ENCODE data around the gene NALCN.

Gene NALCN

DNA sequence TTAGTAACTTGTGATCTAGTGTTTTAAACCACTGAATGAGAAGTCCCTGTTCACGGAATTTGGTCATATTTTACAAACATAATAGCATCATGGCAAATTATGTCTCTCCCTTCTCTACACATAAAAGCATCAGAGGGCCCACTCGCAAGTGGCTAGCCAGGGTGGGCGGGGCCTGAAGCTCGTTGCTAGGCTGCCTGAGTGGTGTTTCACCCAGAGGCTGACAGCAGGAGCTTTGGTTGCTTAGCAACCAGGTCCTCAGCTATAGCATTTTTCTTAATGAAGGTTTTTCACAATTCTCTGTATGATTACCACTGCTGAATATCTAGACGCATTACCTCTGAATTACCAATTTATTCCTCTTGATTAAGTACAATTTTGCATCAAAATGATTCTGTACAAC, 126.5 kb downstream of the NALCN start:
- DNase-seq (ENCODE audit: low spot score), result no peak

DNA sequence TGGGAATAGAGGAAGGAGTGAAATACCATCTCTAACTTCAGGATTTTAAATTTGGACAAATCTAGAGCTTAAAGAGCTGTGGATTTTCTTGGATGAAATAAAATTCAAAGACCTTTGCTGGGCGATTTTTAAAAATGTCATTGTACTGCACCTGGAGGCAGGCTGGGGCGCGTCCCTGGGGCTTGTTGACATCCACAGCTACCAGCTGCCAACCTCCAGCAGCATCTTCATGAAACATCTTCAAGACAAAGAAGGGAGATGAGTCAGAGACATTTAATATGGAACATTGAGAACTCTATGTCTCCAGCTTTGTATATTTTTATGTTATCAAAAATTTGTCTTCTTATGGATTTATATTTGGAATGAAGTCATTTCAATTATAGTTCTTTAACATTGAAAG, 132.5 kb downstream of the NALCN start:
- no peak for DNase-seq (ENCODE audit: low spot score)

DNA sequence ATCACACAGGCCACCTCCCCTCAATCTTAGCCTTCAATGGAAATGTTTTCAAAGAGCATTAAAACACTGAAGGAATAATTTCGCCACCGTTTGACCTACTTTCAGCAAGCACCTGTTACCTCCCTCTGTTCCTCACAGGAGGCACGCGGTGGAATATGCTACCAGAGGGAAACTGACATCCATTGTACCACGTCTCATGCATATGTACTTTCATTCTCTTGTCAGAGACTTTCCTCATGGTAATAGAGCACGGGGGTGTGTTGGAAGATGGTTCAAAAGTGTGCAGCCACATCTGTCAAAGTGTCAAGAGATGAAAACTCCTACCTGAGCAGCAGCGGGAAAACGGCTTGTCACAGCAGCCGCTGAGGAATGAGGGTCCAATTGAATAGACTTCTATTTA, 143.4 kb downstream of the NALCN start:
- DNase-seq (ENCODE audit: low spot score), result no peak

DNA sequence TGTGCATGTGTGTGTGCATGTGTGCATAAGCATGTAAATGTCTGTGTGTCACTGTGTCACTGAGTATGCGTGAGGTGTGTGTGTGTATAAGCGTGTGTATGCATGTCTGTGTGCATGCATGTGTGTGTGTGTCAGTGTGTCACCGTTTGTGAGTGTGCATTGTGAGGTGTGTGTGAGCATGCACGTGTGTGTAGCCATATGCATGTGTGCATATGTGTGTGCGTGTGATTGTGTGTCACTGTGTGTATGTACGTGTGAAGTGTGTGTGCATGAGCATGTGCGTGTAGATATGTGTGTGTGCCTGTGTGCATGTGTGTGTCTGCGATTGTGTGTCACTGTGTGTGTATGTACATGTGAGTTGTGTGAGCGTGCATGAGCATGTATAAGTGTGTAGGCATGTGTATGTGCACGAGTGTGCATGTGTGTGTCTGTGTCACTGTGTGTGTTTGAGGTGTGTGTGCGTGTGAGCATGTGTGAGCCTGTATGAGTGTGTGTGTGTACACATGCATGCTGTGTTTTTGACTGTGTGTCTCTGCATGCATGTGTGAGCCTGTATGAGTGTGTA, 144.5 kb downstream of the NALCN start:
- no peak for DNase-seq (ENCODE audit: low spot score)

DNA sequence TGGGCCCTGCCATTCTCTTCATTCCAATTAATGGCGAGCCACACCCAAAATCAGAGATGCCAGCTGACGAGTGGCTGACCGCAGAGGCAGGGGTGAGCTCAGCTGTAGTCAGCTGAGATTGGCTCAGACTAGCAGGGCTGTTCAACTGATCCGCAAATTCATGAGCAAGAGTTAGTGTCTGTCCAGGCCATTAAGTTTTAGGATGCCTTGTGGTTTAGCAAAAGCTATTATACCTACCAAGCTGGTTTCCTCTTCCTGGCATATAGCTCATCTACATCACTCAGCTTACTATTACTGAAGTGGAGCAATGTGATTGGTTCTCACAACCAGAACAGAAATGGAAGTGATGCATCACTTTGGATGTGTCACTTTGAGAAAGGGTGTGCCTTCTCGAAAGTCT, 148.7 kb downstream of the NALCN start:
- DNase-seq (ENCODE audit: low spot score), result no peak

DNA sequence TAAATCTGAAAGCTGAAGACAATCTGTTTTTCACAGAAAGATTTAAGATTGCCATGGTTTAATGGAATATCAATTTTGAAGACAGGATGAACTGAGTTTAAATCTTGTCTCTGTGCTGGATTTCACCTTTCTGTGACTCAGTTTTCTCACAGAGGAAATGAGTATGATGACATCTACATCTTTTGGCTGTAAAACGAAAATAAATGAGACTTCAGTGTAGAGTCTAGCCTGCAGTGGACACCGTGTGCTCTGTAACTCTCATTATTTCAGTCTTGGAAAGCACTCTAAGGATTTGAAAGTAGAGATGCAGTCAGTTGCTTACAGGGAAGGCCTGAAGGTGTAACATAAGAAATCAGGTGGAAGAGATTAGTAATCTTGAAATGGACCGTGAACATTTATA, 150.4 kb downstream of the NALCN start:
- no peak for DNase-seq (ENCODE audit: low spot score)

DNA sequence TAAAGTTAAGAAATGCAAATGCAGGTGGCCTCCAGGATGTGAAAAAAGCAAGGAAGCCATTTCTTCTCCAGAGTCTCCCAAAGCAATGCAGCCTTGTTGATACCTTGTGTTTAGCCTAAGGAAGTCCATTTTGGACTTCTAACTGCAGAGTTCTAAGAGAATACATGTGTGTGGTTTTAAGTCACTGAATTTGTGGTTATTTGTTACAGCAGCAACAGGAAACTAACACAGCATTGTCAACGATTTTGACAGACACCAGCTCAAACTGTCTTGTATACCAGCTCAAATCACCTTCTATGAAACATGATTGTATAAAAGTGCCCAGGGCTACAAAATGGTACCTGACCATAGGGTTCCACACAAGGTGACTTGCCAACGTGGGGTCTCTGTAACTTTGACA, 151.4 kb downstream of the NALCN start:
- no peak for DNase-seq (ENCODE audit: low spot score)

DNA sequence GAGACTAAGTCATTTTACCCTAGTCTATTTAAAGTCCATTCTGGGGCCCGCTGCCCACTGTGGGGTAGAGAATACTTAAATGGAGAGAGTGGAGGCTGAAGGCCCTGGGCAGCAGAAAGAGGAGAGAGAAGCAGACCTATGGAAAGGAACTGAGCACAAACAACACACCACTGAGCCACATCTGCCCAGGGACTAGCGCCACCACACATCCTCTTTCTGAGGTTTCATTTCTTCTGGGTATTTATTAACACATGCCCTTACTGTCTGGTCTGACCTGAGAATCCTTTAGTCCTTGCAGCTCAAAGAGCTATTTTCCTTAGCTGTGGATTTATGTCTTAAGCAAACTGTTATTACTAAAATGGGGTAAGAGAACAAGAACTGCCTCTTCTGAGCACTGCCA, 154.0 kb downstream of the NALCN start:
- no peak for DNase-seq (ENCODE audit: low spot score)

DNA sequence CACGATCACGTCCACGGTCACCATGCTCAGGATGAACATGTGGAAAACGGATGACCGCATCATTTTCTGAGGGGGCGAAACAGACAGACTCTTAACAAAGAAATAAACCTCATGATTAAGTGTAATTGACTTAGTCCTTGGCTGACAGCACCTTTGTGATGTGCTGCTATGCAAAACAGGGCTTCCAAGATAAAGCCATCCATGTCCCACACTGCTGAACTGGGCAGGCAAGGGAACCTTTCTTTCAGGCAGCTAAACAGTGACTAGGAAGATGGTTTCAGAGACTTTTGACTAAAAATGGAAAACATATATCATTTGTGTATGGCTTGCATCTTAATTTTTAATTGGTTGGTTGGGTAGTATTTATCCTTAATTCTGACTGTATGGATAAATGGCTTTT, 157.8 kb downstream of the NALCN start:
- no peak for DNase-seq (ENCODE audit: low spot score)

DNA sequence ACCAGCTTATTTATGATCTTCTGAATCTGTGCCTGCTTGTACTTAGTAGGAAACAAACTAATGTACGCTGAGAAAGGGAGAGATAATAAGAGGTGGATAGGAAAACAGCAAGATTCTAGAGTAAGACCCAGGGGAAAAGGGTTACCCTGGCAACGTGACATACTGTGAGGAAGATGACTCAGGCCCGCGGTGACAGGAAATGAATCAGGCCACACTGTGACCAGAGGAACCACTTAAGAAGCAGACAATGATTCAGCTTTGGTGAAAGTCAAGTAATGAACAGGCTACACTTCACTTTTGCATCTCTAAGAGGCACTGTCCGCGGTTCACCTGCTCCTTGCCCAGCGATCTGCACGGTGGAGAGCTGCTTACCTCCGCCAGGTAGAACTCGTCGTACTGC, 158.2 kb downstream of the NALCN start:
- peak; percentile 10 for DNase-seq (ENCODE audit: low spot score)

DNA sequence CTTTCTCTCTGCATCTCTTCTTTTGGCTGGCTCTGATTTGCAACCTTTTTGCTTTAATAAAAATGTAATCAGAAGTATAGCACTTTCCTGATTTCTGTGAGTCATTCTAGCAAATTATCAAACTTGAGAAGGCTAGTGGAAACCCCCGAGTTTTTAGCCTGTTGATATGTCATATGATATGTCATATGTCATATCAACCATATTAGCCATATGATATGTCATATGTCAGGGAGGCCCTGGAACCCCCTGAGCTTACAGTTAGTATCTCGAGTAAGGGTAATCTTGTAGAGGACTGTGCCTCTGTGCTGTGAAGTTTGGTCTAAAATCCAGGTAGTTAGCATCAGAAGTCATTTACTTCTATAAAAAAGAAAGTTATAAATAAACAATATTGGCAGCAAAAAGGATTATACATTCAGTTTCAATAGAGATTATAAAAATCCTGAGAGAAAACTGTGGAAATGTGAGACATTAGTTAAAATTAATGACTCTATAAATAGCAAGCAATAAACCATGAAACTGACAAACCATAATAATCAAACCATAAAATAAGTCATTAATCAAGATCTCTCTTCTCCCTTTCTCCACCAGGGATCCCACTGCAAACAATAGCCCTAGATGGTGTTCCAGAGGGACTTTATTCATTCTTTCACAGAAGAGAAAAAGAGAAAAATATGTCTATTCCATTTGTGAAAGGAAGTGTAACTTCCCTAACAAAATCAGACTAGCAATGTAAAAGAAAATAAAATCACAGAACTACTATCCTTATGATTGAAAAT, 167.4 kb downstream of the NALCN start:
- DNase-seq (ENCODE audit: low spot score), result no peak

DNA sequence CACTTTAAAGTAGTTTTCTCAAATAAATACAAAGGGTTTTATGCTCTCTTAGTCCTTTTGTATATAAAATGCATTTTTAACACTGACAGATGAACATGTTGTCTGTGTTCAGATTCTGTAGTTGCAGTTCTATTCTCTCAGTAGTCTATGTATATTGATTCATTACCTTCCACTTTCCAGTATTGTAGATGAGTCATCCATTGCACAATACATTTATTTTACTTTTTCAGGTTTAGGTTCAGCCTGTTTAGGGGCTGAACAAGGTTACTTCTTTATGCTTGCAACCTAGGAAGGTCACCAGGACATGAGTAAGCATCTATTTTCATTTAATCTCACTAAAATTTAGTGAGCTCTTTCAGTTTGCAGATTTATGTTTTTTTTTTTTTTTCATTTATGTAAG, 173.6 kb downstream of the NALCN start:
- no peak for DNase-seq (ENCODE audit: low spot score)

DNA sequence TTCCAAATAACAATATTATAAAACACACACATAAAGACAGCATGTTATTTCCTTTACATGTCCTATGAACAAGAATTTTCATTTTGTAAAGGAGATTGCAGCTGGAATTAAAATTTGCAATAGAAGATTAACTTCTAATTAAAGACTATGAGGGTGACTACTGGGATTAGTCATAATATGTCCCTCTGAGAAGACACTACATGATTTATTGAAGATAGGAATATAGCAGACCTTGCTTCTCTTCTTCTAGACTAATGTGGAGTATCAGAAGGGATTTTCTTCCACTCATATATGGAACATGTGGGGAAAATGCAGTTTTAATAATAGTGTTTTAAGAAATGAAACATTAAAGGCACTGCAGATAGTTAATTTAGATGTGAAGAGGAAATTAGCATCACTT, 177.8 kb downstream of the NALCN start:
- DNase-seq (ENCODE audit: low spot score), result no peak

DNA sequence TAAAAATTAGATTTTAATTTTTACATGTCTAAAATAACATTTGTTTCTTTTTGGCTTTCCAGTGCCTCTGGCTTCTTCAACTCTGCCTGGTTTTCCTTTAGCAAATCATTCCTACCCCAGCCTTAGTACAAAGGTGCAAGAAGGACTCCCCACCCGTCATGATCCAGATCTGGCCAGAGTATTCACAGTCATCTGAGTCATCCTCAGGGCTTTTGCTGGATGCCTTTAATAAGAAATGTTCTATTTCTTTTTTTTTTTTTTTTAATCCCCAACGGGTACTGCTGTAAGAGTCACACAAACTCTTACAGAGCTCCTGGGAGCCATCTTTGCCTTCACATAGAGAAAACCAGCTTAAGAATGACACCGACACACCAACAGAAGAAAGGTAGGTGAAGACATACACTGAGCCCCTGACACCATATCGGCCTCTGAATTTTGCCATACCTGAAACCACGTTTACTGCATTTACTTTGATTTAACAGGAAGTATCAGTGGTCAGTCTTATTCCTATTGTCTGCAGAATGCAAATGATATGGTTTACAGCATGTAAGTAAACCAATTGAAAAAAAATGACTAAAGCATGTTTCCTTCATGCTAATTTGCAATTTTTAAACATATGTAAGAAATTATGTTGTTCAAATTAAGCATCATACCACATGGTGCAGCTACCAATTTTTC, 184.4 kb downstream of the NALCN start:
- DNase-seq (ENCODE audit: low spot score), result no peak

DNA sequence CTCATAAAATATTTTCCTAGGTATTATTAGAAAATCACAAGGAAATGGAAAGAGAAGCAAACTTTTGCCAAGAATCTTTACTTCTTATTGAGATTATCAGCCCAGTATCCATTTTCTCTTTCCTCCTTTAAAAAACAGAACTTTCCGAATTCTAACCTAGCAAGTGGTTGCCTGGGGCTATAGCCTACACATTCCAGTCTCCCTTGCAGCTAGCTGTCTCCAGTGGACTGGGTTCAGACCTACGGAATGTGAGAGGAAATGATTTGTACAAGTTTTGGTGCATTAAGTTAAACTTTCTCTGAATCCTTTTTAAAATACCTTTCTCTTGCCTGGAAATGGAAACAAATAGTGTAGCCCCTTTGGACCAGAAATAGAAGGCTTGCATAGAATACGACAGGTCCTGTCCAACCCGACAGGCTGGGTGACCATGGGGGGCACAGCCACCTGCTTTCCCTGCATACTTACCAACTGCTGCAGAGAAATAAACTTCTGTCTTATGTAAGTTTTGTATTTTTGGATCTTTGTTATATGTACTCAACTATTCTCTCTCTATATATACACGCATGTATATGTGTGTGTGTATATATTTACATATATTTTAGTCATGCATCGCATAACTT, 185.9 kb downstream of the NALCN start:
- DNase-seq (ENCODE audit: low spot score), result no peak

DNA sequence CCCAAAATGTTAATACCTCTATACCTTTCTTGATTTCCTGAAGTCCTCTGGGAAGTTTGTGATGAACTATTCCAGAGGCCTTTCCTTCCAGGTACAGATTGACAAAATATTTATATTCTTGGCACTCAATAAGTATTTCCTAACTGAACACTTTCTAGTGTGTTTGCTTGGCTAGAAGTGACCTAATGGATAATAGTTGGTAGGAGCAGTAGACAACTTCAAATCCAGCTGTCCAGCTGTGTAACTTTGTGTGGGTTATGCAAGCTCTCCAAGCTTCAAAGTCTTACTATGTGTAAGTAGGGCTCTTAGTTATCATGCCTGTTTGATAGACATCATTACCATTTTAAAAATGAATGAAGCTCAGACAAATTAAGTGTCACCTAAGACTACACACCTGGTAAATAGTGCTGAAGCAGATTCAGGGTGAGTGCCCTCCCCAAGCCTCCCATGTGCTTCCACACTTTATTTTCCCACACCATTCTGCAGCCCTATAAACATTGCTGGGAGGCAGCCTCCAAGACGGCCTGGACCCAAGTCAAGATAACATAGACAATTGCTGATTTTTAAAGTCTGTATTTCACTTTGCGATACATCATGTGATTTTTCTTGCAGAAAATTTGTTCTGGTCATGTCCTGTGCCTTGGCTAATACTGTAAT, 196.6 kb downstream of the NALCN start:
- no peak for DNase-seq (ENCODE audit: low spot score)

DNA sequence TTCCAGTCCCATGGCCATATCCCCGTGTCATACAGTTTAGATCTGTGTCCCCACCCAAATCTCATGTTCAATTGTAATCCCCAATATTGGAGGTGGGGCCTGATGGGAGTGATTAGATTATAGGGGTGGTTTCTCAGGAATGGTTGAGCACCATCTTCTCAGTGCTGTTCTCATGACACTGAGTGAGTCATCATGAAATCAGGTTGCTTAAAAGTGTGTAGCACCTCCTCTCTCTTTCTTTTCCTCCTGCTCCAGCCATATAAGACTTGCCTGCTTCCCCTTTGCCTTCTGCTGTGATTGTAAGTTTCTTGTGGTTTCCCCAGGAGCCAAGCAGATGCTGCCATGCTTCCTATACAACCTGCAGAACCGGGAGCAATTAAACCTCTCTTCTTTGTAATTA, 197.8 kb downstream of the NALCN start:
- no peak for DNase-seq (ENCODE audit: low spot score)

DNA sequence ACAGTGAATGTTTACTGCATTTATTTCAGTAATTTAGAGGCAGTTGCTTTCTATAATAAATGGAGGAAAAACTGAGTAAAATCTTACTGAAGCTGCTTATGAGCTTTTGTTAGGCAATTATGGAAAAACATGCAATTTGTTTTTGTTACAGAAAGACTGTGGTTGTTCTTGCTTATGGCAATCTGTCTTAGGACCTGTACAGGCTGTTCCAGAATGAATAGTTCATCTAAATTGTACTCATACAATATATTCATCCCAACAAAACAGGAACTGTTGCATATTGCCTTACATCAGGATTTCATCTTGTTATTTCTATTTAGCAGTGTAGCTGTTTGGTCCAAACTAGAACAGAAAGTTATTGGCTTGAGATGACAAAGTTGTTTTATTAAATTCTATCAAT, 199.2 kb downstream of the NALCN start:
- DNase-seq (ENCODE audit: low spot score), result no peak

DNA sequence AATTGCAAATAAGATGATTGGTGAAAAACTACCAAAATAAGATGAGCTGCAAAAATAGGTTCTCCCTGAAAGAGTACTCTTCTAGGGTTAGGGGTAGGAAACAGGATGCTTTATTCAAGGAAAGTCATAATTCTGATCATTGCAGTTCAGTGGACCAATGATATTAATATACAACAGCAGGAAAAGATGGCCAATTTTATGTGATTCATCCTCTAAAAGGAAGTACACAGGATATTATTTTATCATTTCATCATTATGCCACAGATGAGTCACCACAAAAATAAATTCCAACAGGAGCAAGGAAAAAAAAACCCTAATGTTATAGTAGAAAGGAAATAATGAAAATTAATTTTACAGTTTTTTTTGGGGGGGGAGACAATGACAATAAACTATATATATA, 205.0 kb downstream of the NALCN start:
- no peak for DNase-seq (ENCODE audit: low spot score)

DNA sequence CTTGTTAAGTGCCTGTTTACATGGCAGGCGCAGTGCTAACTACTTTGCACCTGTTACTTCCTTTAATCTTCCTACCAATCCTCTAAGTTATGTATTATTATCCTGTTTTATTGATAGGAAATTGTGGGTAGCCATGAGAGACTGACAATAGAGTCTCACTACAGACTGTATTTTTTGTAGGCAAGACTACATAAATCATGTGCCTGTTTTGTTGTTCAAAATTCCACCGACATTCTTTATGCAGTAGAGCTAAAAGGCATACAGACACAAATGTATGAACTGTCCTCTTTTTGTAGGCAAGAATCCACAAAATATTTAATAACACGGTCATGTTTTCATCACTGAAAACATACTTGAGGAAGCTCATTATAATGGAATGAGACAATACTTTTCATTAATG, 205.5 kb downstream of the NALCN start:
- DNase-seq (ENCODE audit: low spot score), result no peak

DNA sequence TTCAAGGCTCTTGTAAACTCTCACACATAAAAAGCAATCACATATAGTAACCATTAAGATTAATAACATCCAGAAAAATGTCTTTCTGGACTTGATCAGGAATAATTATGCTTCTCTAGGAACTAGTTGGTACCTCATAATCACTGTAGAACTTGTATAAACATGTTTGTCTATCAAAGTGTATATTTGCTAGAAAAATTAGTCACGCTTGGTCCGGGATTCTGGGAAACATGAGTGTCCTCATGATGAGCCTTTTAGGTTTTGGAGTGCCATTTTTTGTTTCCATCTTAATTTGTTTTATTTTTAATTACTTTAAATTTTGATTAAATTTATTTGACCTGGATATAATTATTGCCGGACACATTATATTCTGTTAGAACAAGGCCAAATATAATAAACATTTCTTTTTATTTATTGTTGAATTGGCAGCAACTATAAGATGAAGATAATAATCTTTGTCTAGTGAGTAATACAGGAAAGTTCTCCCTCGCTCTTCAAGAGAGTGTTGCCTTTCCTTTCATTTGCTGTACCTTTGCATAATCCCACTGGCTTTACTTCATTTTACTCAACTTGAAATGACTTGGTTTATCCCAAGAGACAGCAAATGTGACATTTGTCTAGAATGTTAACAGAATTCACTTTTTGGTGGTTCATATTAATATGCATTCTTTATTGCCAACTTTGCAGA, 207.0 kb downstream of the NALCN start:
- no peak for DNase-seq (ENCODE audit: low spot score)

DNA sequence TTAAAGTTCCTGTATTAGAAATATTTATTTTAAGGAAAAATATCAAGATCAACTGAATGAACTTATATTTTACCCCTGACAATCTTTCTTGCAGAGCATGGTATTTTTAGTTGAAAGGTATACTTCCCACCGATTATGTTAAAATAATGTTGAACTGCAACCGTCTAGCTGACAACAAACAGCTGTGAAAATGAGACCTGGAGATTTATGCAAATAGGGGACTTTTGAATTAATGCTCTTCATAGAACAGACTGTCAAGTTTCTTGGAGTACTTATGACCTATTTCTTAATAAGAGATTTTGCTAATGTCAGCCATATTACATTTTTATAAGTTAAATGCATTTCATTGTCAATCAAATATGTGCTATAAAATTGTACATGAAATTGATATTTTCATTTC, 210.9 kb downstream of the NALCN start:
- no peak for DNase-seq (ENCODE audit: low spot score)

Data from CD4-positive, alpha-beta T cell treated with Interleukin-6 at 100 ng/mL for 8 hours (primary cell).